Measurements from ENCODE around the gene DRC3.
"Not testable (repeated sequence)": the region's sequence is repeated elsewhere in the genome, so short reads cannot be mapped to it uniquely, and the experiment has no call there.

DRC3 gene

GRCh38 chr17:17993366-17993765 is 20.7 kb downstream of the DRC3 start:
- no peak overlapping the region for H3K4me3 ChIP-seq (ENCODE audit: low read depth, low read length)
- no peak for TF ChIP-seq CTCF (IDR thresholded peaks at IDR 0.05; ENCODE audit: low read depth, low read length)

GRCh38 chr17:17993852-17994251 is 21.2 kb downstream of the DRC3 start:
- TF ChIP-seq CTCF (IDR thresholded peaks at IDR 0.05; ENCODE audit: low read depth, low read length), result no peak
- H3K4me3 ChIP-seq (ENCODE audit: low read depth, low read length), result no peak overlapping the region

GRCh38 chr17:17994271-17995069 is 21.8 kb downstream of the DRC3 start:
- H3K4me3 ChIP-seq (ENCODE audit: low read depth, low read length), result no peak overlapping the region
- TF ChIP-seq CTCF (IDR thresholded peaks at IDR 0.05; ENCODE audit: low read depth, low read length), result no peak; the same call in 1 of the 2 replicates

- H3K4me3 ChIP-seq (ENCODE audit: low read depth, low read length), result not testable (repeated sequence)
These were observed 23.2 kb downstream of the DRC3 start for GRCh38 chr17:17995887-17996286.

GRCh38 chr17:17998934-17999333 is 26.3 kb downstream of the DRC3 start:
- no peak for TF ChIP-seq CTCF (IDR thresholded peaks at IDR 0.05; ENCODE audit: low read depth, low read length)
- H3K4me3 ChIP-seq (ENCODE audit: low read depth, low read length), result no peak overlapping the region

- no peak overlapping the region for H3K4me3 ChIP-seq (ENCODE audit: low read depth, low read length)
- no peak for TF ChIP-seq CTCF (IDR thresholded peaks at IDR 0.05; ENCODE audit: low read depth, low read length)
These were observed 26.8 kb downstream of the DRC3 start for GRCh38 chr17:17999364-18000029.

GRCh38 chr17:18000030-18000408 is 27.4 kb downstream of the DRC3 start:
- no peak for TF ChIP-seq CTCF (IDR thresholded peaks at IDR 0.05; ENCODE audit: low read depth, low read length)
- no peak overlapping the region for H3K4me3 ChIP-seq (ENCODE audit: low read depth, low read length)
